Progenitor cell of endocrine pancreas (in vitro differentiated cells): ENCODE results near the gene UBE2K. TPM values are rescaled to one million over a fixed set of nuclear protein-coding genes. Genes with fewer than 3 reads are reported as not detected.
A peak's percentile ranks its signal among the peaks of the same experiment; 100 is the strongest.
"Not testable (repeated sequence)": the region's sequence is repeated elsewhere in the genome, so short reads cannot be mapped to it uniquely, and the experiment has no call there.

Source experiments
- DNase-seq: peaks from one replicate; pipeline ENCODE4 v3.0.0; 2021; ENCODE audit warnings: low spot score; ENCODE audit not compliant: unreplicated experiment
- H3K27ac Mint-ChIP-seq: 2 replicates; pipeline ENCODE4 v1.8.0; 2021; ENCODE audit warnings: mild to moderate bottlenecking, moderate library complexity, mixed read lengths
- H3K27me3 Mint-ChIP-seq: 2 replicates; pipeline ENCODE4 v1.8.0; 2021; ENCODE audit warnings: mixed read lengths
- H3K36me3 Mint-ChIP-seq: 2 replicates; pipeline ENCODE4 v1.8.0; 2022; ENCODE audit warnings: mixed read lengths; ENCODE audit not compliant: insufficient read depth
- H3K4me1 Mint-ChIP-seq: 2 replicates; pipeline ENCODE4 v1.8.0; 2021; ENCODE audit warnings: low read depth, mixed read lengths
- H3K4me3 Mint-ChIP-seq: 2 replicates; pipeline ENCODE4 v1.8.0; 2021; ENCODE audit warnings: low read depth, mild to moderate bottlenecking, moderate library complexity, mixed read lengths
- H3K9me3 Mint-ChIP-seq: 2 replicates; pipeline ENCODE4 v1.8.0; 2021; ENCODE audit warnings: low read depth, mixed read lengths
- CTCF ChIP-seq: fragments of 200-600 bp; sonication (generic); IDR thresholded peaks from one replicate; pipeline ENCODE4 v1.5.0; 2021; ENCODE audit warnings: antibody characterized with exemption, mild to moderate bottlenecking; ENCODE audit not compliant: unreplicated experiment
- long read RNA-seq: library from polyadenylated mRNA; unstranded; transcript quantifications from one replicate; pipeline ENCODE4 v2.0.0, GENCODE V29; 2020
- total RNA-seq: library from RNA; stranded (reverse); gene quantifications from 2 replicates; pipeline ENCODE4 v1.2.1, GENCODE V29; 2021

Gene UBE2K
- 105 and 110 TPM in 2 replicates for total RNA-seq
- long read RNA-seq, full-length matches to known transcripts, result 17 of 36 reads
- long read RNA-seq, partial matches to known transcripts, result 8 of 36 reads
- long read RNA-seq, other reads (novel, unspliced or antisense), result 11 of 36 reads

GRCh38 chr4:39697740-39698423 lies at the start of gene UBE2K:
TSS of gene UBE2K (plus strand) at chr4:39698136. CDS start at chr4:39698328, 192 bp downstream.
- Mint-ChIP-seq H3K9me3 (no peaks in the 10 kb centered on the region), H3K4me1 (peaks cover 28% of the 10 kb centered on the region), H3K27me3 (no peaks in the 10 kb centered on the region), H3K27ac (peak within 1 kb of the TSS; percentile 99), H3K36me3 (peaks cover 4% of the 10 kb centered on the region), H3K4me3 (peak within 1 kb of the TSS; percentile 100)
- TF ChIP-seq CTCF, result no peak
- DNase-seq, result peak; percentile 87

- DNase-seq, result no peak
- Mint-ChIP-seq H3K4me3 (no peak overlapping the region), H3K4me1 (no peaks in the 10 kb centered on the region), H3K27me3 (no peaks in the 10 kb centered on the region), H3K27ac (no peak overlapping the region), H3K36me3 (peaks cover 3% of the 10 kb centered on the region), H3K9me3 (no peaks in the 10 kb centered on the region)
- no peak for TF ChIP-seq CTCF
Measured at GRCh38 chr4:39648213-39648612, 49.7 kb upstream of the UBE2K start.

- peaks cover 3% of the 10 kb centered on the region for H3K36me3 Mint-ChIP-seq
- no peaks in the 10 kb centered on the region for H3K9me3 Mint-ChIP-seq
- H3K27me3 Mint-ChIP-seq, result no peaks in the 10 kb centered on the region
- H3K4me3 Mint-ChIP-seq, result no peak overlapping the region
- no peak for DNase-seq
- no peak for TF ChIP-seq CTCF
- H3K4me1 Mint-ChIP-seq, result peaks cover 2% of the 10 kb centered on the region
- H3K27ac Mint-ChIP-seq, result no peak overlapping the region
Measured at GRCh38 chr4:39648827-39649558, 48.9 kb upstream of the UBE2K start.

GRCh38 chr4:39649639-39650265 lies 48.2 kb upstream of the UBE2K start:
- H3K4me3 Mint-ChIP-seq, result no peak overlapping the region
- H3K27ac Mint-ChIP-seq, result no peak overlapping the region
- DNase-seq, result no peak
- peaks cover 2% of the 10 kb centered on the region for H3K4me1 Mint-ChIP-seq
- TF ChIP-seq CTCF, result no peak
- peaks cover 3% of the 10 kb centered on the region for H3K36me3 Mint-ChIP-seq
- no peaks in the 10 kb centered on the region for H3K9me3 Mint-ChIP-seq
- no peaks in the 10 kb centered on the region for H3K27me3 Mint-ChIP-seq

- not testable (repeated sequence) for H3K27ac Mint-ChIP-seq, H3K9me3 Mint-ChIP-seq, H3K27me3 Mint-ChIP-seq, DNase-seq, H3K4me1 Mint-ChIP-seq, H3K36me3 Mint-ChIP-seq, H3K4me3 Mint-ChIP-seq
Measured at GRCh38 chr4:39651586-39651985, 46.4 kb upstream of the UBE2K start.
